Smooth muscle cell of the umbilical artery (primary cell): ENCODE data around the gene TLR6. TPM values are rescaled to one million over a fixed set of nuclear protein-coding genes. Genes with fewer than 3 reads are reported as not detected.

Experiments used
- total RNA-seq: library from RNA; depleted of rRNA; stranded (reverse); fragments of >200 nt; gene quantifications from 2 replicates; pipeline ENCODE4 v1.2.3, GENCODE V29; 2014

The TLR6 gene
- 1.8 and 3.2 TPM in 2 replicates for total RNA-seq

GRCh38 chr4:38856524-38857337 lies at the start of gene TLR6:
Gene TLR6 (minus strand): TSS chr4:38856817. CDS start chr4:38829473, 27,344 bp downstream.

GRCh38 chr4:38867478-38868058 lies 11.0 kb upstream of the TLR6 start, which contains the start of gene FAM114A1:
Gene FAM114A1 (plus strand): TSS chr4:38867806. CDS start chr4:38878079, 10,273 bp downstream.

GRCh38 chr4:38804654-38805295 lies 51.8 kb downstream of the TLR6 start, which contains the start of gene TLR1:
Gene TLR1 (minus strand): TSS chr4:38804791. CDS start chr4:38798831, 5,960 bp downstream.

GRCh38 chr4:38782452-38783108 lies 74.0 kb downstream of the TLR6 start, which contains the start of gene TLR10:
Gene TLR10 (minus strand): TSS chr4:38782990. CDS start chr4:38775590, 7,400 bp downstream.

Other genes with a start within 250 kb of the TLR6 start
- 17.8 and 22.6 TPM in 2 replicates for gene KLF3, start 192.6 kb downstream of the TLR6 start, total RNA-seq
- not detected in 2 replicates for gene TLR10, start 73.8 kb downstream of the TLR6 start, total RNA-seq
- 0.59 and 0.60 TPM in 2 replicates for gene TLR1, start 52.0 kb downstream of the TLR6 start, total RNA-seq
- 437 and 526 TPM in 2 replicates for gene FAM114A1, start 11.0 kb upstream of the TLR6 start, total RNA-seq
- 2.1 and 6.5 TPM in 2 replicates for gene TMEM156, start 175.6 kb upstream of the TLR6 start, total RNA-seq
- 184 and 202 TPM in 2 replicates for gene KLHL5, start 205.4 kb upstream of the TLR6 start, total RNA-seq